Ramos (cell line): ENCODE results near the gene CXCR5.
"Not testable (repeated sequence)": the region's sequence is repeated elsewhere in the genome, so short reads cannot be mapped to it uniquely, and the experiment has no call there.

Experiments used
- in situ Hi-C: fragments of 300-500 bp; cut with MboI; formaldehyde crosslinking; loops from one replicate; pipeline ENCODE4 v1.14.3; 2022; ENCODE audit warnings: low sequenced_read_pairs; ENCODE audit not compliant: unreplicated experiment

The CXCR5 gene, protein sequence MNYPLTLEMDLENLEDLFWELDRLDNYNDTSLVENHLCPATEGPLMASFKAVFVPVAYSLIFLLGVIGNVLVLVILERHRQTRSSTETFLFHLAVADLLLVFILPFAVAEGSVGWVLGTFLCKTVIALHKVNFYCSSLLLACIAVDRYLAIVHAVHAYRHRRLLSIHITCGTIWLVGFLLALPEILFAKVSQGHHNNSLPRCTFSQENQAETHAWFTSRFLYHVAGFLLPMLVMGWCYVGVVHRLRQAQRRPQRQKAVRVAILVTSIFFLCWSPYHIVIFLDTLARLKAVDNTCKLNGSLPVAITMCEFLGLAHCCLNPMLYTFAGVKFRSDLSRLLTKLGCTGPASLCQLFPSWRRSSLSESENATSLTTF

DNA sequence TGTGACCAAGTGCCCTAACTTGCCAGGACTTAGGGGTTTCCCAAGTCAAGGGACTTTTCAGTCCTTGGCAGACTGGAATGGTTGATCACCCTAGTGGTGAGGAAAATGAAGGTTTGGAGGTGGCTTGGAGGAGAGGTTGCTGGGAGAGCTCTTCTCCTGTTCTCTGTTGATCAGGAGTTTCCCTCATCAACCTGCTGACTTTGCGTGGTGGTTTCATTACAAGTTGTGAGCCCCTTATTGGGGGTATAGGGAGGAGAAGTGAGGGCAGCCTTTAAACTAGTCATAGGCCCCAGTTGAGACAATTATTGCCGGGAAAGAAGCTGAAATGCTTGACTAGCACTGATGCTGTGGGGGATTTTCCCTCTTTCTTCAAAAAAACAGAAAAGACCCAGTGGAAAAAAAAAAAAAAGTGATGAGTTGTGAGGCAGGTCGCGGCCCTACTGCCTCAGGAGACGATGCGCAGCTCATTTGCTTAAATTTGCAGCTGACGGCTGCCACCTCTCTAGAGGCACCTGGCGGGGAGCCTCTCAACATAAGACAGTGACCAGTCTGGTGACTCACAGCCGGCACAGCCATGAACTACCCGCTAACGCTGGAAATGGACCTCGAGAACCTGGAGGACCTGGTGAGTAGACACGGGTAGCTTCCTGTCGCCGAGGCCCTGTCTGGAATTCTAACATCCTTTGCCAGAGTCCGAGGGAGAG is at the start of gene CXCR5:
TSS of gene CXCR5 (plus strand) at position 525 of the 704 bp plus-strand sequence. CDS start at position 575, 50 bp downstream.
- in situ Hi-C loops: no loop called here

DNA sequence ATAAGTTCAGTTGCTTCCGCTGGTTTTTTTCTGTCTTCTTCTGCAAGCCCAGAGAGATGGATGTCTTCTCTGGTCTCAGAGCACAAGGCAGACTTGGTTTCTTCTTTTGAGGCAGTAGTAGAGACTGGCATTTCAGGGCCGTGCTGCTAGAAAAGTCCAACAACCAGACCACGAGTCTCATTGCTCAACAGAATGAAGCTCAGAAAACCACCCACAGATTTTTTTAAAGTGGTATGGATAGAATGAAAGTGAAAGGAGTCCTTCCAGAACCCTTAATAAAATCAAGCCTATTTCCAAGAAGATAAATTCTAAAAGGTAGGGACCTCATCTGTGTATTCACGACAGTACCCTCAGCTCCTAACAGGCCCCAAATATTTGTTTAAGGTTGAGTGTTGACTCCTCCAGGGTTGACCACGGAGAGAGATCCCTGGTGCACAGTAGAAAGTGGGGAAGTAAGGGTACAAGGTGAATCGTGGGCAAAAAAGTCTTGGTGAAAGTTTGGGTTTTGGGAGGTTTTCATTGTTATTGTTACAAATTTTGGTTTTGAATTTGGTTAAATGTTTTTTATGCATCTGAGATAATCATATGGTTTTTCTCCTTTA is 49.2 kb upstream of the CXCR5 start:
- in situ Hi-C loops: no loop called here

DNA sequence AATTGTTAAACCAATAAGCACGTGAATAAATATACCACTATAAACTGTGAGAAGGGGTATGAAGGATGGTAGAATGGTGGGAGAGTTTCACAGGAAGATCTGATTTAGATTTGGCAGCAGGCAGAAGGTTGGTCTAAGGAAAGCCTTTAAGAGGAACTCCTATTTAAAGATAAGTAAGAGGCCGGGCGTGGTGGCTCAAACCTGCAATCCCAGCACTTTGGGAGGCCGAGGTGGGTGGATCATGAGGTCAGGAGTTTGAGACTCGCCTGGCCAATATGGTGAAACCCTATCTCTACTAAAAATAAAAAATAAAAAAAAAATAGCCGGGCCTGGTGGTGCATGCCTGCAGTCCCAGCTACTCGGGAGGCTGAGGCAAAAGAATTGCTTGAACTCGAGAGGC is 45.8 kb upstream of the CXCR5 start:
- in situ Hi-C loops: no loop called here

DNA sequence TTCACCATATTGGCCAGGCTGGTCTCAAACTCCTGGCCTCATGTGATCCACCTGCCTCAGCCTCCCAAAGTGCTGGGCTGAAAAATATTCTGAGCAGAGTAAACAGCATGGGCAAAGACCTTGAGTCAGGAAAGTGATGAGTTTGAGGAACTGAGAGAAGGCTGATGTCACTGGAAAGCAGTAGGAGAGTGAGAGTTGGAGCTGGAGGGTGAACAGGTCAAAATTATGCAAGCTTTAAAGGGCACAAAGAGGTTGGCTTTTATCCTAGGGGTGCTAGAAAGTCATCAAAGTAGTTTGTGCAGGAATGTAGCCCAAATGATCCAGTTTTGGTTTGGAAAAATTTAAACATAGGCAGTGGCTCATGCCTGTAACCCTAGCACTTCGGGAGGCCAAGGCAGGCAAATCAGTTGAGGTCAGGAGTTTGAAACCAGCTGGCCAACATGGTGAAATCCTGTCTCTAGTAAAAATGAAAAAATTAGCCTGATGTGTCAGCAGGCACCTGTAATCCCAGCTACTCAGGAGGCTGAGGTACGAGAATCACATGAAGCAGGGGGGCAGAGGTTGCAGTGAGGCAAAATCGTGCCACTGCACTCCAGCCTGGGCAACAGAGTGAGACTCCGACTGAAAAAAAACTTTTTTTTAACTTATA is 44.7 kb upstream of the CXCR5 start:
- in situ Hi-C loops: no loop called here

DNA sequence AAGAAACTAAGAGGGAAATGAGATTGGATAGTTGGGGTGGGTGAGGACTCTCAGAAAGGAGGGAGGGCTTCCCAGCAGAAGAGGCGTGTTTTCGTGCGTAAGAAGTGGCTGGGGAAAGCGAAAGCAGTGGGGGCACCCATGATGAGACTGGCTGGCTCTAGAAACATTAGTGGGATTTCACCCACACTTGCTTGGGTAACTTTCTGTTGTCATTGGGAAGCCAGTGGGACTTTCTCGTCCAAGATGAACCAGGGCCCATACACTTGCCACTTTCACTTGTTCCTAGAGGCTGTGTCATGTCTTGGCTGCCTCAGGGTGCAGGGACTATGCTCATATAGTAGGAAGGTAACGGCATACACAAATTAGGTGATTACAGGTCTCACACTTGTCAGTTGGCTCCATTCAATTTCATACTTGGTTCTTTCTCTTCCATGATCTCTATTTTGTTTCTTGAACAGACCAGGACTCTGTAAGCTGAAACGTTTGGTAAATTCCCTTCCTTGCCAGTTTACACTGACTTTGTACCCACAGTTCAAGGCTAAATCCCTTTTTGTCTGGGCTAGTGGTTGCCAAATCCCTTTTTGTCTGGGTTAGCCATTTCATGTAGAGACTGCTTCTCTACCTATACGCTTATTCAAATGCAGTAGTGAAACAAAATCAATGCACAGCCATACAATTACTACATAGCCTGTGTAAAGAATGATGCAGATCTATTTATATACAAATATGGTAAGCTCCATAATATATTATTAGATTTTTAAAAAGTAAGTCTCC is 42.0 kb upstream of the CXCR5 start:
- in situ Hi-C loops: no loop called here

DNA sequence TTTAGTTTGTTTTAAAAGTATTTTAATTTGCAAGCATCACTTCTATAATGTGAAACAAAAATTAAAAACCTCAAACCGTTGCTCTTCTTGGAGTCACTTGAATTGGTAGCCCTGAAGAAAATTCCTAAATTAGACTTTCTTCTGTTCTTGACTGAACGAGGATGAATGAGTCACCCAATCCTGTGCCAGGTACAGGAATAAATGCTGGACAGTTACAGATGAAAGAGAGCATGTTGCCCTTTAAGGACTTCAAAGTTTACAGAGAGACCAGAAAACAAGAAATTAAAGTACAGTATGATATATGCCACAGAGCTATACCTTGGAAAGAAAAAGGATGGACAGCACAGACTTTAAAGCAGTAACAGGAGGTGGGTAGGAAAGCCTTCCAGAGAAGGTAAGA is 41.3 kb upstream of the CXCR5 start:
- in situ Hi-C loops: no loop called here

DNA sequence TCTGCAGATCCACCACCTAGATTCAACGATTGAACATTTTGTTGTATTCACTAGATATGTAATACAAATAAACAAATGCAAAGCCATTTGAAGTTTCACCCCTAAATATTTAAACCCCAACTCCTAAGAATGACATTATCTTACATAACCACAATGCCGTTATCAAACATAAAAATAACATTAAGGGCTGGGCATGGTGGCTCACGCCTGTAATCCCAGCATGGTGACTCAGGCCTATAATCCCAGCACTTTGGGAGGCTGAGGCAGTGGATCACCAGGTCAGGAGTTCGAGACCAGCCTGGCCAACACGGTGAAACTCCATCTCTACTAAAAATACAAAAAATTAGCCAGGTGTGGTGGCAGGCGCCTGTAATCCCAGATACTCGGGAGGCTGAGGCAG is 40.8 kb upstream of the CXCR5 start:
- in situ Hi-C loops: not testable (repeated sequence)

DNA sequence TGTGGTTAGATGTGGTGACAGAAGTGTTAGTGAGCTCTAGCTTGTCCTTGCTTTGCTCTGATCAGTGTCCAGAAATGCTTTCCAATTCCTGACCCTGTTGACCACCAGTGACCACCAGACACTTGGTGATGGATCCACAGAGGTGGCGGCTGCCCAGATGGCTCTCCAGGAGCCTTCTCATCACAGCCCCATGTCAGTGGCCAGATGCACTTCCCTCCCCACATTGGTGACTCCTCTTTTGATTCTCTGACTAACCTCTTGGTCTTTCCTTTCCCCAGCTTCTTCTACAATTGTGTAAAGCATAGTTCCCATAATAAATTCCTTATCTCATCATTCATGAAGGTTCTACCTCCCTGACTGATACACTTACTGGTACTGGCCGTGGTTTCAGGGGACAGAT is 40.1 kb upstream of the CXCR5 start:
- in situ Hi-C loops: no loop called here

DNA sequence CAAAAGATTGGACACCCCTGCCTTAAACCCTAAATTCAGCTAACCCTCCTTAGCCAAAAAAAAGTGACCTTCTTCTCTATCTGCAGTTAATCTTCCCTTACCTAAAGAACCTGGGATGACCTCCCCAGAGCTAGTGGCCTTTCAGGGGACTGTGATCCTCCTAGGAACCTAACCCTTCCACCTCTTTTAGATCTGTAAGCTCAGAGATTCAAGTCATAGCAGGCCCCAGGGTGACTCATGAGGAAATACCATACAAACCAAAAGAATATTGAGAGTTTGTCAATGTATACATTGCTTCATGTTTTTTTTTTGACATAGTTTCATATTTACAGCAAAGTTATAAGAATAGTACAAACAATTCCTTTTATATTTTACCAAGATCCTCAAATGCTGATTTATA is 38.3 kb upstream of the CXCR5 start:
- in situ Hi-C loops: no loop called here

DNA sequence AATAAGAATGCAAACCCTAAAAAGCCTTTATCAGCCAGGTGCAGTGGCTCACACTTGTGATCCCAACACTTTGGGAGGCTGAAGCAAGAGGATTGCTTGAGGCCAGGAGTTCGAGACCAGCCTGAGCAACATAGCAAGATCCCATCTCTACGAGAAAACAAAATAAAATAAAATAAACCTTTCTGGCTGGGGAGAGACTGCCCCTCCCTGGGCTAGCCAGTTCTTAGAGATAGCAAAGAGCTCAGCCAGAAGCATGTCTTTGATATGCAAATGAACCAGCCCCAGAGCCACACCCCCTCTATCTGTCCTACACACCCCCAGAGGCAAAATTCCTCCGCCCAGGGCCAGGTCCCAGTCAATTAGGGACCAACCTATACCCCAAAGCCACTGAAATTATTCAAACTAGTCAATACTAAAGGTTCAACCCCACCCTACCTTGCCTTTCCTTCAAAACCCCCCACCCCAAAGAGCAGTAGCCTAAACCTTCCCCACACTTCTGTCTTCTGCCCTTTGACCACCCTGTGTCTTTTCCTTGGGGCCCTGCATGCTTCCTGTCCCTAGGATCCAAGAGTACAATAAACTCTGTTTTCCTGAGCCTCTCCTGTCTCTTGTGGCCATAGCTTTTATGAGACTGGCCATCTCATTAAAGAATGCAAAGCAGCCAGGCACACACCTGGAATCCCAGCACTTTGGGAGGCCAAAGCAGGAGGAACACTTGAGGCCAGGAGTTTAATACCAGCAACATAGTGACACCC is 37.3 kb upstream of the CXCR5 start:
- in situ Hi-C loops: no loop called here

DNA sequence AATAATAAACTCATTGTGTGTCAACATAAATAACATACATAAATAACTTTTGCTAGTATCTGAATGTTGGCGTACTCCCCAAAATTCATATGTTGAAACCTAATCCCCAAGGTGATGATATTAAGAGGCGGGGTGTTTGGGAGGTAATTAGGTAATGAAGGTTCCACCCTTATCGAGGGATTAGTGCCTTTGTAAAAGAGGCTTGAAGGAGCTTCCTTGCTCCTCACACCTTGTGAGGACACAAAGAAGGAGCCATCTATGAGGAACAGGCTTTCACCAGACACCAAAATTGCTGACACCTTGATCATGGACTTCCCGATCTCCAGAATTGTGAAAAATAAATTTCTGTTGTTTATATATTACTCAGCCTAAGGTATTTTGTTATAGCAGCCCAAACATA is 33.9 kb upstream of the CXCR5 start:
- in situ Hi-C loops: no loop called here

DNA sequence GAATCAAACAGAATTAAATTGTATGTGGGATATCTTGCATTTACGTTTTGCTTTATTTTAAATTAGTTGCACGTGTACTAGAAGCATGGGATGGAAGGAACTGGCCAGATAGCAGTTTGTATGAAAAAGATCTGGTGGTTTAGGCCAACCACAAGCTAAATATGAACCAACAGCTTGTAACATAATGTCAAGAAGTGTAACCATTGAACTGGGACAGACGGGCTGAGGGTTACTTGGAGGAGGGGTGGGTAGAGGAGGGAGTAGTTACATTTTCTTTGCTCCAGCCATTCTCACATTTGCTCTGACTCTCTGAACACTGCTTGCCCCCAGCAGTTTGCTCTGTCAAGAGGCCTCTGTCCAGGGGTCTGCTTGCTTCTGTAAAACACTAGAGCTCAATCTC is 31.7 kb upstream of the CXCR5 start:
- in situ Hi-C loops: no loop called here

DNA sequence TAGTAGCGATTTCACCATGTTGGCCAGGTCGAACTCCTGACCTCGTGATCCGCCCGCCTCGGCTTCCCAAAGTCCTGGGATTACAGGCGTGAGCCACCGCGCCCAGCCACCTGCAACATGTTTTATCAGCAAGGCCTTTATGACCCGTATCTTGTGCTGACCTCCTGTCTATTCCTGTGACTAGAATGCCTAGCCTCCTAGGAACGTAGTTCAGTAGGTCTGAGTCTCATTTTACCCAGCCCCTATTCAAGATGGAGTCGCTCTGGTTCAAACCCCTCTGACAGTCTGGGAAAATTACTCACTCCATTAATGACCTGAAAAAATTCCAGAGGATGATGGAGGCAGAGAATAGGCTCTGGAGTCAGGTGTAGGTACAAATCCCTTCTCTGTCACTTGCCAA is 30.0 kb upstream of the CXCR5 start:
- in situ Hi-C loops: no loop called here

DNA sequence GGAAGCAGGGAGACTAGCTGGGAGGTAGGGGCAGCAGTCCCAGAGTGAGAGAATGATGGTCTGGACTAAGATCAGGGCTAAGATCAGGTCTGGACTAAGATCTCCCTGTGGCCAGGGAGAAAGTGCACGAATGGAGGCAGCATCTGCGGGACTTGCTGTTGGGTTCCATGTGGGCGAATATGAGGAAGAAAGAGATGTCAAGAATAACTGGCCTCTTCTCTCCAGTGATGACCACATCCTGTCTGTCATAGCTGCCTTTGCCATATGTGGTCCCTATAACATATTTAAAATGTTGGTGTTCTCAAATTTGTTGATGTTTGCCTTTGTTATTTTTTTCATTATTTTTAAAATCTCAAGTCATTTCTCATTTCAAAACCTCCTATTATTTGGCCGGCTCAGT is 27.4 kb upstream of the CXCR5 start:
- in situ Hi-C loops: no loop called here

DNA sequence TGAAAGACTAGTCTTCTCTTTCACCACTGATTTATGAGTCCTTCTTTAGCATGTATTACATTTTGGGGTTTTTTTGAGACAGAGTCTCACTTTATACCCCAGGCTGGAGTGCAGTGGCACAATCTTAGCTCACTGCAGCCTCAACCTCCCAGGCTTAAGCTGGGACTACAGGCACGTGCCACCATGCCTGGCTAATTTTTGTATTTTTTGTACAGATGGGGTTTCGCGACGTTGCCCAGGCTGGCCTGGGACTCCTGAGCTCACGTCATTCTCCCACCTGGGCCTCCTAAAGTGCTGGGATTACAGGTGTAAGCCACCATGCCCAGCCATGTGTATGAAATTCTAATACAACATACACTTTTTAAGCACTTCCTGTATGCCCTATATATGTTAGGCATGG is 26.3 kb upstream of the CXCR5 start:
- in situ Hi-C loops: no loop called here

DNA sequence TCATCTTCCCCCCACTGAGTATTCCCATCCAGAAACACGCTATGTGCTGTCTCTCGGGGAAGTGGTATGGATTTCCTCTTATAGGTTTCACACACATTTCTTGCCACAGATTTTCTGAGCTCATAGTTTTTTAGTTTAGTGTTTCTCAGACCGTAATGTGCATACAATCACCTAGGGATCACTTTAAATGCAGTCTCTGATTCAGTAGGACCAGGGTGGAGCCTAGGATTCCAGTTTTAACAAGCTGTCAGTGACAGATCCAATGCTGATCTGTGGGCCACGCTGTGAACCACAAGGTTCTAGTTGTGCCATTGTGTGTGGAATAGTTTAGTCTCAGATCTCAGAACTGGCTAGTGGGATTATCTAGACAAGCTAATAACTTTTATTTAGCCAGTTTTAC is 23.7 kb upstream of the CXCR5 start:
- in situ Hi-C loops: no loop called here

DNA sequence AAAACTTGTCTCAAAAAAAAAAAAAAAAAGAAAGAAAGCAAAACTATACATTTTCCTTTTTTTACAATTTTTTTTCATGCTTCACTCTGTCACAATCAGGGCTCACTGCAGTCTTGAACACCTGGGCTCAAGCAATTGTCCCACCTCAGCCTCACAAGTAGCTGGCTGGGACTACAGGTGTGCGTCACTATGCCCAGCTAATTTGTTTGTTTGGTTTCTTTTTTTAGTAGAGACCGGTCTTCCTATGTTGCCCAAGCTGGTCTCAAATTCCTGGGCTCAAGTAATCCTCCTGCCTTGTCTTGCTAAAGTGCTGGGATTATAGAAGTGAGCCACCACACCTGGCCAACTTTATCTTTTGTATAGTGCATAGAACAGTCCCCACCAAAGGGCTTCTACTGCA is 15.0 kb upstream of the CXCR5 start:
- in situ Hi-C loops: no loop called here

DNA sequence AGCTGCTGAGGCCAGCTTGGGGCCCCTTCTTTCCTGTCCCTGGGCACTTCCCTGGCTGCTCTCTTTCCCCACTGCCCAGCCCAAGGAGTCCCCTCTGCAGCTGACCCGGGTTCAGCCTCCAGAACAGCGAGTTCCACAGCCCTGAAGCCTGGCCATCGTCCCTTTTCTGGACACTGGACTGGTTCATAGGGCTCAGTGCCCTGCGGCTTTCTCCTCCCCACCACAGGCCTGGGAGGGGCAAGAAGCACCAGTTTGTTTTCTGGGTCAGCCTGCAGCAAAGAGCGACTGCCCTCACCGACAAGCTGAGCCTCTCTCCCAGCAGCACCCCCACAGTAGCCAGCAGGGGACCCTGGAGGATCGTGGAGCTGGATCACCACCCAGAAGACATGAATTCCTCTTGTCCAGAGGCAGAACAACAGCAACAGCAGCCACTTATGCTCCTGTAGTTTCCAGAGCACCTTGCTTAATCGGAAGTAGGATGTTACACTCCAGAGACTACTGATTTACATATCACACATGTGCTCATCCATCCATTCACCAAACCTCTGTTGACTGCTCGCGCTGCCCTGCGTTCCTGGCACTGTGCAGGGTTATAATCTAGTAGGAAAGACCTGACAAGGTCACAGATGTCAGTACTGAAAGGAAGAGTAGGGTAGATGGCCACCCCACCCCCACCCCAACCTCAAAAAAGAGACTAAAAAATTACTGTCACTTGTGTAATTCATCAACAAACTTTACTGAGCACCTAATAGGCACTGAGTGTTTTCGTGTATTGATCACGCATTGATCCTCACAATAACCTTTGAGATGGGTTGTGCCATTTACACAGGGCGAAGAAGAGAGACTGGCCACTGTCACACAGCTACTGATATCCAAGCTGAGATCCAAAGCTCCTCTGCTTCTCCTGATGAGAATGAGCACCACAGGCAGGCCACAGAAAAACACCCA is 13.0 kb upstream of the CXCR5 start:
- in situ Hi-C loops: no loop called here
